Left renal pelvis (tissue), 4 donors: ENCODE measurements around the gene TCF7L1. TPM values are rescaled to one million over a fixed set of nuclear protein-coding genes. Genes with fewer than 3 reads are reported as not detected.
A peak's percentile ranks its signal among the peaks of the same experiment; 100 is the strongest.

Experiments
- DNase-seq, 4 donors: peaks; one replicate each; pipeline ENCODE4 v3.0.0-alpha.2; 2013; ENCODE audit warnings: low read depth in 4 of 4, low spot score in 3 of 4
- polyA plus RNA-seq, 4 donors: library from polyadenylated mRNA; unstranded; fragments of 120-200 nt; gene quantifications; one replicate each; pipeline ENCODE4 v1.2.1, GENCODE V29; 2013; ENCODE audit not compliant: insufficient read length in 4 of 4

TCF7L1 gene
- polyA plus RNA-seq, 4 donors, result 46.8 to 61.0 (median 56.5) TPM

DNA sequence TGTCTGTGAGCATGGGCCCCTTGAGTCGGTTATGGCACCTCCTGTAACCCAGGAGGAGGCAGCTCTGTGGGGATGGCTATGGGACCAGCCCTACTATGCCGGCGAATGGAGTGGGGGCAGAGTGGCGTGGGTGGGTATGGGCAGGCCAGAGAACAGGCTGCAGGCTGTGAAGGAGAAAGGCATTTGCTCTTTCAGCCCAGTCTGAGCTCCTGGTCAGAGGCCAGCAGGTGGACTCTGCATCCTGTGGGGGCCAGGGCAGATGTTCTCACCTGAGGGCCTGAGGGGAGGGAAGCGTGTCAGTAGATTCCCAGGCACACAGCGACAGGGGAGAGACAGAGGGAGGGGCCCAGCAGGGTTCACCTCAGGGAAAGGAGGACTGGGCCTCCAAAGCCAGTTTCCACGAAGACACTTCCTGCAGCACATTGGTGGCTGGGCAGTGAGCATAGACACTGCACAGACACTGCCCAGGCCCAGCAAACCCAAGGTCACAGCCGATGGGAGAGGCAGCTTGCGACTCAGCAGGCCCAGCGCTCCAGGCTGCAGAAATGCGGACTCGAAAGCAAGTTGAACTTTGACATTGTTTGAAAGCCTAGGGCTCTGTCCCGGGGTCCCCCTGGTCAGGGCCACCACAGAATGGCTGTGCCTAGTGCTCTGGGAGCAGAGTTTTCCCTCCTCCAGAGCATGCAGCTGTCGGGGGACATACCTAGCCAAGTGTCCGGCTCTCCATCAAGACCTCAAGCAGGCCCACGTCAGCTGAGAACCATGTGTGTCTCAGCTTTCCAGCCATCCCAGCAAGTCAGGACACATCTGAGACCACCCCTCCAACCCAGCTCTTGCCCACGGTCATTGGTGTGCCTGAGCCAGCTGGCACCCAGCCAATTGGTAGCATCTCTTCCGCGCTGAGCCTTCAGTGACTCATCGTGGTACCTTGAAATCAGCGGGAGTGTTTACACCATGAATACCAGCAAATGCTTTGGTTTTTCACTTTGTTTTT is 140.8 kb downstream of the TCF7L1 start:
- no peak for DNase-seq

DNA sequence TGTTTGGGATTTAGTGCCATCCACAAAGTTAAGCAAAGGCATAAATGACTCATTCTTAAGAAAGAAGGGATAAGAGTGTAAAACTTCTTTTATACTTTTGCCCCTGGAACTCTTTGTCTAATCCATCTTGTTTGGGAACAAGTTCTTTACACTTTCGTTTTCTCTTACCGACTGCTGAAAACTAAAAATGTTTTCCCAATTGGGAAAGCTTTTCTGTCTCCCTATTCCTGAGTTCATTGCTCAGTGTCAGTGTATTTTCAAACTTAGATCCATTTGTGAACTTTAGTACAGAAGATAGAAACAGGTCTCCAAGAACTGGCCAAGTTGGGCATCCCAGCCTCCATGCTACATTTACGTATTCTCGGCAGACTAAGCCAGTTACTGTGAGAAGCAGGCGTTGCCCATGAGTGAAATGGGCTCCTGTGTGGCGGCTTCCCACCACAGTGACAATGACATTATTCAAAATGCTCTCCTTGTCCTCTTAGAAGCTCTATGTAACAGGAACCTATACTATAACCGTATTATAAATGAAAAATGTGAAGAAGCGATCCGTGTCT is 142.9 kb downstream of the TCF7L1 start:
- DNase-seq, result no peak

DNA sequence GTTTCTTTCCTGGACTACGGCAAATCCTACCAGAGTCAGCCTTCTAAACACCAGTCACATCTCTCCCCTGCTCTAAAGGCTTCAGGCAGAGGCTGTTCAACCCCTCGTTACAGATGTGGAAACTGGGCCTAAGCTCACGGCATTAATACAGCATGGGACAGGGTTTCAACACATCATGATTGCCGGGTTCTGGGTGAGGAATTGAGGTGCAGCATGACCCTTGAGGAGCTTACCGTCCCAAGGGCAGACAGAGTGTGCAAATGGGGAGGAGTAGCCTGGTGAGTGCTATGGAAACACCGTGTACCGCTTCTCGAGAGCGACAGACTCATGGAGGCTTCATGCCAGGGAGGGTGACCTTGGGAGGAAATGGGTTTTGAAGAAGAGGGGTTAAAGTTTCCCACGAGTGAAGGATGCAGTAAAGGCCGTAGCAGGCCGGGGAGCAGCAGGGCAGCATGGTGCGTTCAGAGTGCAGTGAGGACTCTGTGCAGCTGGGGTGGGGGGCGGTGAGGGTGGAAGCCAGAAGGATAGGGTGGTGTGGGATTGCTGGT is 143.5 kb downstream of the TCF7L1 start:
- DNase-seq, result no peak

DNA sequence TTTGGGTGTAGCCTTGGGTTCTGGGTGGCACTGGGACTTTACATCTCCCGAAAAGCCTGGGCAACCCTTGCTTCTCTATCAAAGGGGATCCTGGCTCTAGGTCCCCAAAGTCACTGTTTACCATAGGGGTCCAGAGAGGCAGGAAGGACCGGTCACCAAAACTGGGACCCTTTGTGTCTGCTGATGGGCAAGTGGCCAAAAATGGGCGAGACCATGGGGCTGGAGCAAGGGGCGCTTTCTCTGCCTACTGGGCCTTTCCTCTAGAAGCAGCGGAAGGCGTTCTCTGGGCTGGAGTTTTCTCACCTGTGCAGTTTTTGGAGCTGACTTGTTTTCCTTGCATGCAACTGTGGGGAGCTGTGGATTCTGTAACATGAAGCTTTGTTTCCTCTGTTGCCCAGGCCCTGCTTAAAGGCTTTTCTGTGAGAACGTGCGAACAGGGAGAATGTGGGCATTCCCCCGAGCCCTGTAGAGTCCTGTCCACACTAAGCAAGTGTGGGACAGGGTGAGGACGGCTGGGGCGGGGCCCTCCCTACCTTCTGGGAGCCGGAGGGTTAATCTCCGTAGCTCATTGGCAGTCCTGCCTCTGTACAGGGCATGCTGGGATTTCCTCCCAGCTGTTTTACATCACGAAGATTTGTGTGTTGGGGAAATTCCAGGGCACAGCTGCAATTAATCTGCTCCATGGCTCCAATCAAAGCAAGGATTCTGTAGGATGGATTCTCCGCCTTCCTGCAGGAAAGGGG is 144.4 kb downstream of the TCF7L1 start:
- DNase-seq, result peak; percentile 79 to 90 (median 86)

DNA sequence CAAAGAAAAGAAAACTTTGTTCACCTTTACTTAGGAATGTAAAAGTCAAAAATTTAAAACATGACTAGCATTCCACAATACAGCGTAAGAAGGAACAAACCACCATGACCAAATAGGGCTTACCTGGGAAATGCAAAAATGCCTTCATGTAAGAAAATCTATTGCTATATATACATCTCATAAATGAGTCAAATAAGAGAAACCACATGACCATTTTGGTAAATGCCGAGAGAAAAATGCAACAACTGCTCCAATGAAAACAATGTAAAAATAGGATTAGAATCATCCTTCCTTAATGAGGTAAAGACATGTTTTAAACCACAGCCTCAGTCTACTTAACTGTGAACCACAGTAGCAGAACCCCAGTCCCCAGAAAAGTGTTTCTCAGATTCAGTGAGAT is 145.2 kb downstream of the TCF7L1 start:
- no peak for DNase-seq

DNA sequence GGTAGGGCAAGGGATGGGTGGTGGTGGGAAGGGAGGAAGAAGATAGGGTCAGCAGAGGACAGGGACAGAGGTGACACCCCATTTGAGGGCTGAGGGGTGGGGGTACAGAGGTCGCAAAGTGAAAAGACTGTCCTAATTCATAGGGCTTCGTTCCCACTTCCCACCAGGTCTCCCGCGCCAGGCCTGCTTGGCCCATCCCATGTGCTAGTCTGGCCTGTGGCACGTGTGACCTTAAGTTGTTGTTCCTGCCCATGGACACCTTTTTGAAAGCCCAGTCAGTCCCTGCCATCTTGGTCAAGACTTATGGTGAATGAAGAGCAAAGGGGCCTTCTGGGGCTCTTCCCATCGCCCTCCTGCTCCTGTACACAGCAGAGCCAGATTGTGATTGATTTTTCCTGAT is 148.4 kb downstream of the TCF7L1 start:
- DNase-seq, result no peak

DNA sequence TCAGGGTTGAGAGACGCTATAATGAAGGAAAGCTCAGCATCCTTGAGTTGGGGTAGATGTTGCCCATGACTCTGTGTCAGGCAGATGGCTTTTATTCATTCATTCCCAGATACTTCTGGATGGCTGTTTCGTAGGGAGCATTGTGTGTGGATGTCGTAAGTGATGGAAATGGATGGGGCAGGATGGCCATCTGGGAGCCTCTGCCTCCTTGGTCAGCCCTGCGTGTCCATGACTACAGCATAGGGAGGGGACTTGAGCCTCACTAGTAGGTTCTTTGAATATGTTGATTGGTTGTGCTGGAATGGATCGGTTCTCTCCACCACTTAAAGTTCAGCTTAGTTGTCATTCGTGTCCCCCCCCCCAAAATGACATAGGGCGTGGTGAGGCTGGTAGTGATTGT is 149.7 kb downstream of the TCF7L1 start:
- DNase-seq, result no peak

DNA sequence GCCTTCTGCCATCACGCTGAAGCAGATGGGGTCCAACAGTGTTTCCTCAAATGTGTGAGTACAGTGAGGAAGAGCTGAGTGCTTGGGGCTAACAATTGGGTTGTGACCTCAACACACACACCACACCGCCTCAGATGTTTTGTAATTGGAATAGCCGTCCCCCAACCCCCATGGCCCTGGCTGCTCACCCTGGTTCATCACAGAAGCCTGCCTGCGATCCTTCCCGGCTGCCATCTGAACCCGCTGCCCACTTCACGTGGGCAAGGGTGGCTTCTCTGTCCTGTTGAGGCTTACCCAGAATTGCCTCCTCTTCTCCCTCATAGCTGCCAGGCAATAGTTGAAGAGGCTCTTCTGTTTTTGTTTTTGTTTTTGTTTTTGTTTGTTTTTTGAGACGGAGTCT is 150.4 kb downstream of the TCF7L1 start:
- no peak for DNase-seq

DNA sequence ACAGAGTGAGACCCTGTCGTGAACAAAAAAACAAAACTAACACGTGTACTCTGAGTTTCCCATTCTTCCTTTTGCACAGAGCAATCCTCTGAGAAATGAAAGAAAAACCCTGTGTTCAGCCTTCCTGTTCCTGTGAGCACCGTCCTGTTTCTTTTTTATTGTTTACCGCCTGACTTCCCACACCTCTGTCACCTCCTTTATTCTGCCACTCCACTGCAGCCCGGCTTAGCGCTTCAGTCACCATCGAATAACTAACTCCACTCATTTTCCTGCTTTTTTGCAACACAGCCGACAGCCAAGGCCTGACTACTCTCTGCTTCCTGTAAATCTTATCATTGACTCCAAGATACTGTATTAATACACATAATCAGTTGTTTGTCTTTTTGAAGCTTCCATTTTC is 153.7 kb downstream of the TCF7L1 start:
- no peak for DNase-seq

DNA sequence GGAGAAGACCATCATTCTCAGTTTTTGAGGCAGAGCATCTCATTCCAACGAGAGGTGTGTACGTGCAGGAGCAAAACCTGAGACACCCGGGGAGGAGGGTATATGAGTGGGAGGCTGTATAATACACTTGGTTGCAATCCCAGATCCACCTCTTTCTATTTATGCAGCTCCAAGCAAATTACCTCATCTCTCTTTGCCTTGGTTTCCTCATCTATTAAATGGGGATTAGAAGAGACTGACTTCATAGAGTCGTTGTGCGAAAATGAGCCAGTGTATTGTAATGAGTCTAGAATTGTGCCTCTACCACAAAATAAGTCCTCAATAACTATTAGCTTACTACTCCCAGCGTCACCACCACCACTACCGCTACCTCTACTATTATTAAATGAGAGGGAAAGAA is 154.5 kb downstream of the TCF7L1 start:
- no peak for DNase-seq

DNA sequence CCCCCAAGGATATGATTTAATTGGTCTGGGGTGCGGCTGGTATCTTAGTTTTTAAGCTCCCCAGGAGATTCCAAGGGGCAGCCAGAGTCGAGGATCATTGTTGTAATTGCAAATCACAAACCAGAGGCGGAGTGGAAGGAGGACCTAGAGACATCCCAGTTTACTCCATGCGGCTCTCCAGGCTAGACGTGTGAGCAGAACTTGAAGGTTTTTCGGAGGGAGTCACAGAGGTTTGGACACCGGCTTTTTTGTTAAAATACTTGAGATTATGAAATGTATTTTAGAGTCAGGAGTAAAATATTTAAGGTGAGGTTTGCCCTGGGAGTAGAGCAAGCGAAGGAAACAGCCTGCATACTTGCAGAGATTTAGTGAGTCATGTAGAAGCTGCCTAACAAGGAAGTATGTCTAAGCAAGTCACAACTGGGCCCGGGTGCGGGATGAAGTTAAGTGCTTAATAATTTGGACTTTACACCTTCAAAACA is 155.1 kb downstream of the TCF7L1 start:
- DNase-seq, result no peak

DNA sequence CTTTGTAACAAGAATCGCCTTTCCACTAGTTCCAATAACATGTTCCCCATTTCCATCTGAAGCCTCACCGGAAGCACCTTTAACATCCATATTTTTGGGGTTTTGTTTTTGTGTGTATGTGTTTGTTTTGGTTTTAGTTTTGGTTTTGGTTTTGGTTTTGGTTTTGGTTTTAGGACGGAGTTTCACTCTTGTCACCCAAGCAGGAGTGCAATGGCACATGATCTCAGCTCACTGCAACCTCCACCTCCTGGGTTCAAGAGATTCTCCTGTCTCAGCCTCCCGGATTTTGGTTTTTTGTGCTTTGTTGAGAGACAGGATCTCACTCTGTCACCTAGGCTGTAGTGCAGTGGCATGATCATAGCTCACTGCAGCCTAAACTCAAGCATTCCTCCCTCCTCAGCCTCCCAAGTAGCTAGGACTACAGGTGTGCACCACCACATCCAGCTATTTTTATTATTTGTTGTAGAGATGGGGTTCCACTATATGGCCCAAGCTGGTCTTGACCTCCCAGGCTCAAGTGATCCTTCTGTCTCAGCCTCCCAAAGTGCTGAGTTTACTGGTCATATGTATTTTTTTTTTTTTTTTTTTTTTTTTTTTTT is 158.3 kb downstream of the TCF7L1 start:
- DNase-seq, result no peak

DNA sequence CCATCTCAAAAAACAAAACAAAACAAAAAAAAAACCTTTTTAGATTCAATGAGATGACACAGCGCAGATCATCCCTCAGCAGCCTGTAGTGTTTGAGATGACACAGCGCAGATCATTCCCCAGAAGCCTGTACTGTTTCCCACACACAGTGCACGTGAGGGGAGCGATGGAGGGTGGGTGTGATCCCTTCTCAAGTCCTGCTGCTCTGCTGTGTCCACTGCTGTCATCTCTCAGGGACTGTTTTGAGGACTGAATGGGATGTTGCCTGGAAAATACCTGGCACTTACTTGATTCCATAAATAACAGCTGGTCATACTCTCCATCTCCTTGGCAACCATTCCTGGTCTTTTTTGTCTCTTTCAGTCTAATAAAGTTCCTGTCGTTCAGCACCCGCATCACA is 168.9 kb downstream of the TCF7L1 start:
- DNase-seq, result no peak

DNA sequence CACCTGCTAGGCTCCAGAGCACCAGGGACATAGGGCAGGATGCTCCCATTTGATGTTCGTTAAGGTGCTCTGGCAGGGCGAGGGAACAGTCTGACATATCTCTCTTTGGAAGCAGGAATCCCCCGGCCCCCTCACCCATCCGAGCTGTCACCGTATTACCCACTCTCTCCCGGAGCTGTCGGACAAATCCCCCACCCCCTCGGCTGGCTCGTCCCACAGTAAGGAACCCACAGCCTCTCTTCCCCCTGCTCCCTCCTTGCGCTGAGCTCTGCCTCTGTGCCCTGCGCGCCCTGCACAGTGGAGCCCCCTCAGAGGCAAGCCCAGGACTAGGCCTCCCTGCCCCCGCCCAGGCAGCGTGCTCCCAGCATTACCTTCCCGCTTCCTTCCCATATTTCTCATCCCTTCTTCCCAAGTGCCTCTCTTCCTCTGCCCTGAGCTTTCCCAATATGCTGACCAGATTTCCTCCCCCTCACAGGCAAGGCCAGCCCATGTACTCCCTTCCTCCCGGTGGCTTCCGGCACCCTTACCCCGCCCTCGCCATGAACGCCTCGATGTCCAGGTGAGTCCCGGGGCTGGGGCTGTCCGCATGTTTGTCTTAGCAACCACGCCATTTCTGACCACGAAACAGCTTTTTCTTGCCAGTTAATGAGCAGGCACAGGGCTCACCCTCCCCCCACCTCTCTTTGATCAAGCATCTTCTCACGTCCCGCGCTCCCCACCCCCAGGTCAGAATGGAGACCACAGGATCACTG is 170.8 kb downstream of the TCF7L1 start:
- DNase-seq, result no peak

DNA sequence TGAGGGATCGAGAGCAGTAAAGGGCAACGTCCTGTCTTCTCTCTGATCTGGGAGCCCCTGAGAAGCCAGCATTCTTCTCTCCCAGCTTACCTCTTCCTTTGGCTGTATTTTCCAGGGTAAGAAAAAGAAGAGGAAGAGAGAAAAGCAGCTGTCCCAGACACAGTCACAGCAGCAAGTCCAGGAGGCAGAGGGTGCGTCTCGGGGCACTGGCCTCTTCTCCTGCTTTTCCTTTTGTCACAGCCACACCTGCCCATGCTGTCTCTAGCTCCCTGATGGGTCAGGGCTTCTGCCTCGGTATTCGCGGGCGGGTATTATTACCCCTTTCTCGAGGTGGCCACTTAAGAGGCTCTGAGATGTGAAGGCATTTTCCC is 174.3 kb downstream of the TCF7L1 start:
- DNase-seq, result no peak

DNA sequence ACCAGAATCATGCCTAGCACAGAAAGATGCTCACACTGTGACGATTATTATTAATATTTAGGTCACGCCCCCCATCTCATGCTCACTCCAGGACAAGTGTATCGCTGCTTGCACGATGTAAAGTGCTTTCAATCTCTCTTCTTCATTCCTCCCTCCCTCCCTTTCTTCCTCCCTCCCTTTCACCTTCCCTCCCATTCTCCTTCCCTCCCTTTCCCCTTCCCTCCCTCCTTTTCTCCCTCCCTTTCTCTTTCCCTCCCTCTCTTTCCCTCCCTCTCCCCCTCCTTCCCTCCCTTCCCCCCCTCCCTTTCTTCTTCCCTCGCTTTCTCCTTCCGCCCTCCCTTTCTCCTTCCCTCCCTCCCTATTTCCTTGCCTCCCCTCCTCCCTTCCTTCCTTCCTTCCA is 175.0 kb downstream of the TCF7L1 start:
- DNase-seq, result no peak

DNA sequence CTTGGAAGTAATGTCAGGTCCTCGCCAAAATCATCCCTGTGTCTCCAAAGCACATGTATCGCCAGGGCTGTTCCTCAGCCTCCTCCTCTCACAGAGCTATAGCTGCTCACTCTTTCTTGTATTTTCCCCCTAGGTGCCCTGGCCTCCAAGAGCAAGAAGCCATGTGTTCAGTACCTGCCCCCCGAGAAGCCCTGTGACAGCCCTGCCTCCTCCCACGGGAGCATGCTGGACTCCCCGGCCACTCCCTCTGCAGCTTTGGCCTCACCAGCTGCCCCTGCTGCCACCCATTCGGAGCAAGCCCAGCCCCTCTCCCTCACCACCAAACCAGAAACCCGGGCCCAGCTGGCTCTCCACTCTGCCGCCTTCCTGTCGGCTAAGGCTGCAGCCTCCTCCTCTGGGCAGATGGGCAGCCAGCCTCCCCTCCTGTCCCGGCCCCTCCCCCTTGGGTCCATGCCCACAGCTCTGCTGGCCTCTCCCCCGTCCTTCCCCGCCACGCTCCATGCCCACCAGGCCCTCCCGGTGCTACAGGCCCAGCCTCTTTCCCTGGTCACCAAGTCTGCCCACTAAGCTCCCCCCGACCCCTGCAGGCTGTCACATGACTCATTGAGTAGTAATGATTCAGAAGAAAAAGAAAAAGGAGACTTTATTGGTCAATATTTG is 175.8 kb downstream of the TCF7L1 start:
- peak in 3 of 4 donors; percentile 73 to 83 (median 77) for DNase-seq

DNA sequence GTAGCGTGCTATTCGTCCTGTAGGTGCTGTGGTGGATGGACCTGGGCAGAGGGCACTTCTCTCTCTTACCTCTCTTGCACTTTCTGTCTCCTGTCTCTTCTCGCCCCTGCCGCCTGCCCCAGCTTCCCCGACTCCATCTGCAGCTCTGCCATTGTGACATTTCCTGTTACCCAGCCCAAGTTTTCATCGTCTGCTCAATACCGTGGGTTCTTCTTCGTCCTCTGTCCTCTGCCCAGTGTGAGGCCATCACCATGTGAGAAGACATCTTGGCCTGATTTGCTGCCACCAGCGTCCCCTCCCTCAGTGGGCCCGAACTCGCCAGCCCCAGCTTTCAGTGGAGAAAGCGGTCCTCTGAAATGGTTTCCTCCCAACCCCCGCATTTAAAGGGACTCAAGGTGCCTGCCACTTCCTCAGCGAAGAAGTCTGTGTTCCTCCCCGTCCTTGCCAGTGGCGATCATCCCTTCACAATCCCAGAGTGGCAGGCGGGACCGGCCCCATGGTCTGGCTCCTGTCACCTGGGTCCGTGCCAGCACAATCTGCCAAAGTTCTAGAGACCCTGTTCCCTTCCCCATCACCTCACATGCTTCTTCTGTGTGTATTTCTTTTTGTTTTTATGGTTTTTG is 176.6 kb downstream of the TCF7L1 start:
- no peak for DNase-seq

DNA sequence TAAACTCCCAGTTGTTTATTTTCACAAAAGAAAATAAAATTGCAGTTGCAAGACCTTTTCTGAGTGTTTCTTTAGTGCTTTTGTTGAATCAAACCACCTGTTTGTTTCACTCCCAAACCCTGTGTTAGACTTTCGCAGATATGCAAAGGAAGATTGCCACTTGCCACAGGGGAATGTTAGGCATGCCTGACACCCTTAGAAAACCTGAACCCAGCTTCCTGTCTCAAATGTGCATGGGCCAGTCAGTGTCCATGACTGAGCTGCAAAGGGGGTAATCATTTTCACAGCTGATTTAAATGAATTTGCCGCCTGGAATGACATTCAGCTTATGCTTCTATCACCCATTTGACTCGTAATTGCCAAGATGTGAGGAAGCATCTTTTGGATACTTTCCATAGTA is 177.1 kb downstream of the TCF7L1 start:
- no peak for DNase-seq
